Tibial artery (tissue), 4 donors: ENCODE data around the gene ZNF831.

Source experiments
- DNase-seq, 2 donors: peaks; one replicate each; pipeline ENCODE4 v3.0.0-alpha.2; 2019
- H3K27ac ChIP-seq, 2 donors: fragments of 200-600 bp; sonication (generic) in 1 of 2; 1 replicate in 1 of 2; 2 replicates in 1 of 2; pipeline ENCODE4 v1.5.1; 2018 to 2019; ENCODE audit warnings: mild to moderate bottlenecking in 1 of 2
- H3K27me3 ChIP-seq, 2 donors: fragments of 200-600 bp; sonication (generic) in 1 of 2; one replicate each; pipeline versions ENCODE4 v1.5.1 to v1.6.0; 2016 to 2019
- H3K36me3 ChIP-seq, 3 donors: fragments of 200-600 bp; sonication (generic) in 2 of 3; one replicate each; pipeline ENCODE4 v1.5.1; 2016 to 2019; ENCODE audit warnings: mild to moderate bottlenecking in 2 of 3
- H3K4me1 ChIP-seq, 4 donors: fragments of 200-600 bp; sonication (generic) in 2 of 4; 1 replicate in 3 of 4; 2 replicates in 1 of 4; pipeline ENCODE4 v1.5.1; 2016 to 2019
- H3K4me3 ChIP-seq, 2 donors: fragments of 200-600 bp; sonication (generic) in 1 of 2; 1 replicate in 1 of 2; 2 replicates in 1 of 2; pipeline ENCODE4 v1.5.1; 2018 to 2019; ENCODE audit warnings: mild to moderate bottlenecking in 2 of 2
- H3K9me3 ChIP-seq, 3 donors: fragments of 200-600 bp; sonication (generic) in 1 of 3; one replicate each; pipeline ENCODE4 v1.5.1; 2016 to 2019
- CTCF ChIP-seq, 2 experiments: fragments of 200-600 bp in 1 of 2; fragments of 450-650 bp in 1 of 2; IDR thresholded peaks; one replicate each; pipeline ENCODE4 v1.5.1; 2017 to 2019; ENCODE audit warnings: antibody characterized with exemption in 2 of 2, mild to moderate bottlenecking in 1 of 2, moderate library complexity in 1 of 2
- intact Hi-C: fragments of 100-400 bp; cut with DNase I; formaldehyde crosslinking; loops from one replicate; pipeline ENCODE4 v1.15.0; 2023; ENCODE audit warnings: low total_unique reads

Gene ZNF831

GRCh38 chr20:59121714-59122565 lies 41.7 kb upstream of the ZNF831 start:
- intact Hi-C loops, result no loop called here
- TF ChIP-seq CTCF (IDR thresholded peaks at IDR 0.05), result no peak
- no peak overlapping the region for H3K4me3 ChIP-seq
- H3K27me3 ChIP-seq, result peaks cover 0 to 21% of the 10 kb centered on the region in 2 donors
- DNase-seq, result no peak
- no peaks in the 10 kb centered on the region for H3K9me3 ChIP-seq
- no peak overlapping the region for H3K27ac ChIP-seq
- H3K36me3 ChIP-seq, result no peaks in the 10 kb centered on the region
- no peaks in the 10 kb centered on the region for H3K4me1 ChIP-seq

- Histone ChIP-seq H3K27ac (no peak overlapping the region), H3K4me1 (no peaks in the 10 kb centered on the region), H3K27me3 (peaks cover 0 to 21% of the 10 kb centered on the region in 2 donors), H3K9me3 (no peaks in the 10 kb centered on the region), H3K4me3 (no peak overlapping the region), H3K36me3 (no peaks in the 10 kb centered on the region)
- intact Hi-C loops, result no loop called here
- TF ChIP-seq CTCF (IDR thresholded peaks at IDR 0.05), result no peak
- no peak for DNase-seq
Measured at GRCh38 chr20:59122566-59122919, 41.1 kb upstream of the ZNF831 start.

- Histone ChIP-seq H3K36me3 (no peaks in the 10 kb centered on the region), H3K27ac (no peak overlapping the region), H3K4me3 (no peak overlapping the region), H3K27me3 (peaks cover 0 to 21% of the 10 kb centered on the region in 2 donors), H3K9me3 (no peaks in the 10 kb centered on the region), H3K4me1 (no peaks in the 10 kb centered on the region)
- intact Hi-C loops, result no loop called here
- TF ChIP-seq CTCF (IDR thresholded peaks at IDR 0.05), result no peak
- DNase-seq, result no peak
Measured at GRCh38 chr20:59123011-59123677, 40.5 kb upstream of the ZNF831 start.

GRCh38 chr20:59123678-59124255 lies 39.9 kb upstream of the ZNF831 start:
- H3K36me3 ChIP-seq, result no peaks in the 10 kb centered on the region
- no peak overlapping the region for H3K27ac ChIP-seq
- H3K27me3 ChIP-seq, result peaks cover 0 to 21% of the 10 kb centered on the region in 2 donors
- H3K4me1 ChIP-seq, result no peaks in the 10 kb centered on the region
- no peak for TF ChIP-seq CTCF (IDR thresholded peaks at IDR 0.05)
- no peak overlapping the region for H3K4me3 ChIP-seq
- no peak for DNase-seq
- intact Hi-C loops, result no loop called here
- H3K9me3 ChIP-seq, result no peaks in the 10 kb centered on the region

- H3K27ac ChIP-seq, result no peak overlapping the region
- no peaks in the 10 kb centered on the region for H3K4me1 ChIP-seq
- H3K4me3 ChIP-seq, result no peak overlapping the region
- no peak for DNase-seq
- intact Hi-C loops, result no loop called here
- no peak for TF ChIP-seq CTCF (IDR thresholded peaks at IDR 0.05)
- no peaks in the 10 kb centered on the region for H3K9me3 ChIP-seq
- H3K27me3 ChIP-seq, result peaks cover 0 to 21% of the 10 kb centered on the region in 2 donors
- H3K36me3 ChIP-seq, result no peaks in the 10 kb centered on the region
Measured at GRCh38 chr20:59124296-59125029, 39.2 kb upstream of the ZNF831 start.
